Measurements from ENCODE around the gene CHCHD3.

GRCh38 chr7:132837529-132837928 is 244.4 kb downstream of the CHCHD3 start:
- TF ChIP-seq POLR2AphosphoS5 (IDR thresholded peaks at IDR 0.05; ENCODE audit: borderline replicate concordance, low read depth, low read length) (no peak), EZH2 (IDR thresholded peaks at IDR 0.05) (no peak), FOXP2 (optimal IDR thresholded peaks at IDR 0.05; ENCODE audit: control extremely low read depth, extremely low read length, insufficient read depth) (no peak)
